Fibroblast of pulmonary artery (primary cell): ENCODE data around the gene DSEL.

ENCODE experiments used
- DNase-seq: peaks from one replicate; pipeline ENCODE4 v3.0.0-alpha.2; 2010; ENCODE audit warnings: low read depth
- H3K4me3 ChIP-seq: replicated peaks from 2 replicates; pipeline ENCODE4 v1.5.1; 2011; ENCODE audit warnings: low read depth, mild to moderate bottlenecking, control low read depth, low read length, moderate library complexity
- TF ChIP-seq, protein P1 (sequence below): IDR thresholded peaks from 2 replicates; pipeline ENCODE4 v1.5.1; 2011; ENCODE audit warnings: mild to moderate bottlenecking, control low read depth, low read length, inconsistent platforms; ENCODE audit errors: missing control alignments

DSEL gene

DNA sequence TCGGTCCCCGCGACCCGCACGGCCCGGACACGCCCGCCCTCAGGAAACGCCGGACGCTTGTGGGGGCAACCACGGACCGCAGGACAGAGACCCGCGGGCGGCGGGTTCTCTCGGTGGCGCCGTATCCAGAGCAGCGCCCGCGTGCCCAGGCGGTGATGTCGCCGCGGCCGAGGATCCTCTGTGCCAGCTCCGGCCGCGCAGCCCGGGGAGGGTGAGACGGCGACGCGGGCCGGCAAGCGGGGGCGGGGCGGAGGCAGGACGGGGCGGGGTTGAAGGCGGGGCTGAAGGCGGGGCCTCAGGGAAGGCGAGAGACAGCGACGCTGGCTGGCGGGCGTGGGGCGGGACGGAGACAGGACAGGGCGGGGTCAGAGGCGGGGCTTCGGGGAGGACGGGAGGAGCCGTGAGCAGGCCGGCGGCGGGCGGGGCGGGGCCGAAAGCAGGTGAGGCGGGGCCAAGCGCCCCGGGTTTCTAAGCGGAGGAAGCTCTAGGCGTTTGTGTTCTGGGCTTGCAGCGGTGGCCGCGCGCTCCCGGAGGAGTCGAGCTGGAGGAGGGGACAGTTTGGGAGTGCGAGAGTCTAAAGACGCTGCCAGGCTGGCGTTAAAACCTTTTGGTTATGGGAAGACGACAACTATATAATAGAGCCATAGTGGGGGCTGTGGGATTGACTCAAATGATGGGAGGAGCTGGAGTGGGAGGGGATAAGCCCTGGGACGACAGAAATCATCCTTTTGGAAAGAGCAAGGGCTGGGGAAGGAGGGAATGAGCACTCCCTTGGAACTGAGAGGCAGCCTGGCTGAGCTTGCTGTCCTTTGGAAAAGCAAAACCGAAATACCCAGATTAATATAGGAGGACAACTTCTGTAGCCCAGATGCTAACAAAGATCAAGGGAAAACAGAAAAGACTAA lies at the start of gene DSEL:
Gene DSEL, minus strand, starts transcription at position 182 of the 905 bp plus-strand sequence. CDS start 2,112 bp downstream, outside the sequence.
- TF ChIP-seq, protein P1, sequence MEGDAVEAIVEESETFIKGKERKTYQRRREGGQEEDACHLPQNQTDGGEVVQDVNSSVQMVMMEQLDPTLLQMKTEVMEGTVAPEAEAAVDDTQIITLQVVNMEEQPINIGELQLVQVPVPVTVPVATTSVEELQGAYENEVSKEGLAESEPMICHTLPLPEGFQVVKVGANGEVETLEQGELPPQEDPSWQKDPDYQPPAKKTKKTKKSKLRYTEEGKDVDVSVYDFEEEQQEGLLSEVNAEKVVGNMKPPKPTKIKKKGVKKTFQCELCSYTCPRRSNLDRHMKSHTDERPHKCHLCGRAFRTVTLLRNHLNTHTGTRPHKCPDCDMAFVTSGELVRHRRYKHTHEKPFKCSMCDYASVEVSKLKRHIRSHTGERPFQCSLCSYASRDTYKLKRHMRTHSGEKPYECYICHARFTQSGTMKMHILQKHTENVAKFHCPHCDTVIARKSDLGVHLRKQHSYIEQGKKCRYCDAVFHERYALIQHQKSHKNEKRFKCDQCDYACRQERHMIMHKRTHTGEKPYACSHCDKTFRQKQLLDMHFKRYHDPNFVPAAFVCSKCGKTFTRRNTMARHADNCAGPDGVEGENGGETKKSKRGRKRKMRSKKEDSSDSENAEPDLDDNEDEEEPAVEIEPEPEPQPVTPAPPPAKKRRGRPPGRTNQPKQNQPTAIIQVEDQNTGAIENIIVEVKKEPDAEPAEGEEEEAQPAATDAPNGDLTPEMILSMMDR: no peak
- H3K4me3 ChIP-seq: peak within 1 kb of the TSS; percentile 88
- DNase-seq: peak; percentile 97

- TF ChIP-seq, protein P1: no peak
- DNase-seq: no peak
- no peak overlapping the region for H3K4me3 ChIP-seq
These were observed 36.9 kb upstream of the DSEL start for GRCh38 chr18:67553437-67553836.

DNA sequence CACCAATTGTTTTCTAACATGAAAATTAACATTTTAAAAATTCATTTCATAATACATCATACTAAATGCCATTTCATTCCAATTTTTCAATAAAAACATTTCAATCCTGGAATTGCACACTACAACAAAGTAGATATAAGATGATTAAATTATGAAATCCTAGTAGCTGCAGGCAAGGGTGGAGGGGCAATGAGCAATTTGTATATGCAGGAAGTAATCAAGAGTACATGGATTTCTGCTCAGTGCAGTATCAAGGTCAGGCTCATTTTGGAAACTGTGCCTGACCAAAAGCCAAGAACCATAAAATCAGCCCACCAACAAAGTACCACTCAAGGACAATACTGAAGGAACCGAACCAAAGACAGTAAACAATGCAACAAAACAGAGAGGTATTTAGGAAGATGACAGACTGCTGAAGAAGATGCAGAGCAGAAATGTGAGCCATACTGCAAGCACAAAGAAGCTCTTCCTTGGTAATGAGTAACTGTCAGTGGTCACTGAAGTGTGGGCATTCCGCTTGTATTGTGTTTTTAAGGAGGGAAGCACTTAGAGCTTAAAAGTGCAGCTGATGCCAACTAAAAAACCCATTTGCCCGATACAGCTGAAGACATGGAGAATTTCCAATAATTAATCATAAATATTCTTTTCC lies 34.5 kb upstream of the DSEL start:
- DNase-seq: no peak
- TF ChIP-seq, protein P1: no peak
- H3K4me3 ChIP-seq: no peak overlapping the region

GRCh38 chr18:67549946-67550345 lies 33.4 kb upstream of the DSEL start:
- no peak overlapping the region for H3K4me3 ChIP-seq
- DNase-seq: no peak
- TF ChIP-seq, protein P1: no peak

GRCh38 chr18:67545681-67546080 lies 29.2 kb upstream of the DSEL start:
- no peak overlapping the region for H3K4me3 ChIP-seq
- no peak for DNase-seq
- TF ChIP-seq, protein P1: no peak

GRCh38 chr18:67540559-67540958 lies 24.0 kb upstream of the DSEL start:
- TF ChIP-seq, protein P1: no peak
- peak; percentile 18 for DNase-seq
- H3K4me3 ChIP-seq: no peak overlapping the region
